C4-2B (cell line): ENCODE measurements around the gene CDKN1C.

ENCODE experiments used
- CTCF ChIP-seq: fragments of 450-650 bp; conservative IDR thresholded peaks from 2 replicates; pipeline ENCODE4 v1.5.1; 2017; ENCODE audit warnings: mild to moderate bottlenecking
- ZFX ChIP-seq: fragments of 450-650 bp; IDR thresholded peaks from 2 replicates; pipeline ENCODE4 v1.6.1; 2017

- no peak for TF ChIP-seq CTCF
- no peak for TF ChIP-seq ZFX
These were observed 768 bp upstream of the CDKN1C start for GRCh38 chr11:2886191-2886894.
